LNCaP clone FGC (cell line): ENCODE results near the gene DCAF8L2.
"Not testable (repeated sequence)": the region's sequence is repeated elsewhere in the genome, so short reads cannot be mapped to it uniquely, and the experiment has no call there.

Experiments used
- DNase-seq: peaks from one replicate; pipeline ENCODE4 v3.0.0-alpha.2; 2011; ENCODE audit warnings: low read depth
- H3K4me3 ChIP-seq: 2 replicates; pipeline ENCODE4 v1.5.1; 2011; ENCODE audit warnings: mild to moderate bottlenecking, low read depth, low read length, control low read depth
- TF ChIP-seq, protein P1 (sequence below): IDR thresholded peaks from 2 replicates; pipeline ENCODE4 v1.5.1; 2012; ENCODE audit warnings: mild to moderate bottlenecking; ENCODE audit not compliant: control insufficient read depth, insufficient read depth; ENCODE audit errors: extremely low read depth

The DCAF8L2 gene

GRCh38 chrX:27746516-27746915 lies 156.4 kb downstream of the DCAF8L2 start:
- TF ChIP-seq, protein P1, sequence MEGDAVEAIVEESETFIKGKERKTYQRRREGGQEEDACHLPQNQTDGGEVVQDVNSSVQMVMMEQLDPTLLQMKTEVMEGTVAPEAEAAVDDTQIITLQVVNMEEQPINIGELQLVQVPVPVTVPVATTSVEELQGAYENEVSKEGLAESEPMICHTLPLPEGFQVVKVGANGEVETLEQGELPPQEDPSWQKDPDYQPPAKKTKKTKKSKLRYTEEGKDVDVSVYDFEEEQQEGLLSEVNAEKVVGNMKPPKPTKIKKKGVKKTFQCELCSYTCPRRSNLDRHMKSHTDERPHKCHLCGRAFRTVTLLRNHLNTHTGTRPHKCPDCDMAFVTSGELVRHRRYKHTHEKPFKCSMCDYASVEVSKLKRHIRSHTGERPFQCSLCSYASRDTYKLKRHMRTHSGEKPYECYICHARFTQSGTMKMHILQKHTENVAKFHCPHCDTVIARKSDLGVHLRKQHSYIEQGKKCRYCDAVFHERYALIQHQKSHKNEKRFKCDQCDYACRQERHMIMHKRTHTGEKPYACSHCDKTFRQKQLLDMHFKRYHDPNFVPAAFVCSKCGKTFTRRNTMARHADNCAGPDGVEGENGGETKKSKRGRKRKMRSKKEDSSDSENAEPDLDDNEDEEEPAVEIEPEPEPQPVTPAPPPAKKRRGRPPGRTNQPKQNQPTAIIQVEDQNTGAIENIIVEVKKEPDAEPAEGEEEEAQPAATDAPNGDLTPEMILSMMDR, result no peak
- H3K4me3 ChIP-seq, result no peak overlapping the region
- no peak for DNase-seq

DNA sequence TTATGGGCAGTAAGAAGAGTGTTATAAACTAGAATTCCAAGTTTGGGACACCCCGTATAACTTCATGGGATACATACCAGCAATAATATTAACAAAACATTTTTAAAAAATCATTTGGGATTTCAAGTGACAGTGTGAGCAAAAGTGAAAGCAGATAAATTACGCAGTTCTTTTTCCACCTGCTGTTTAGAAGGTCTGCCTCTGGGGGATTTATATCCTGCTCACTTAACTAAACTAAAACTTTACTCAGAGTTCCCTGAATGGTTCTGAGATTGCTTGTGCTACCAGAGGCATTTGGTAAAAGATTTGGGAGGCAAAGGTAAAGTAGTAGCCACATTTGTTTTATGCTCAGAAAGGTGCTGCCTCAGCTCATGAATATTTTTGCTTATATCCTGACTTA lies 160.2 kb downstream of the DCAF8L2 start:
- not testable (repeated sequence) for DNase-seq, H3K4me3 ChIP-seq

DNA sequence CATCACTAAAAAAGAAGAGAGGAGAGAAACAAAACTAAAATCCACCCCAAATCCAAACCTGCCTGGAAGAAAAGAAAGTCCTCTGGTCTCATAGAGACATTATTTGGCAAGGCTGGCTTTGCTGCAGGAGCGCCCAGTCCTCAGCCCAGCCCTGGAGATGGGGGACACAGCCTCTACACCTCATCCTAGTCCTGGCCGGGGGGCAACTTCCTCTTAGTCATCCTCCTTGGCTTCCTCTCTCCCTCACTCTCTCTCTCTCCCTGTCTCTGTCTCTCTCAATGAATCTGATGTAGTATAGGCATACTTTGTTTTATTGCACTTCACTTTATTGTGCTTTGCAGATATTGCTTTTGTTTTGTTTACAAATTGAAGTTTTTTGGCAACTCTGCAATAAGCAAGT lies 161.8 kb downstream of the DCAF8L2 start:
- H3K4me3 ChIP-seq, result no peak overlapping the region
- TF ChIP-seq, protein P1, result no peak
- DNase-seq, result no peak

DNA sequence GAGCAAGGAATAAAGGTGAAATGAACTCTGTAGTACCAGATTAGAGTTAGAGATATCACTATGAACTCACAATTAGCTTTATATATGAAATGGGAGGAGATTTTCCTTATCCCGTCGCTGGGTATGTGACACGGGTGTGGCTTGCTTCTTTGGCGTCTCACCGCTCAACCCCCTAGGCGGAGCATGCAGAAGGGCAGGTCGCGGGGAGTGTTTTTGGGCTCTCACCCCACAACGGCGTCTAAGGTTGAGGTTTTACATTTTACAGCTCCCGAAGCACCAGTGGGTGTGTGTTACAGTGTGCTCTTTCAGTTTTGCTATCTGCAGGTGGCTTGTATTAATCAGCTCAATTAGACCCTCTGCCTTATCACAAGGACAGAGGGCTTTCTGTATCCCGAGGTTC lies 175.6 kb downstream of the DCAF8L2 start:
- H3K4me3 ChIP-seq, result no peak overlapping the region
- TF ChIP-seq, protein P1, result no peak
- no peak for DNase-seq

DNA sequence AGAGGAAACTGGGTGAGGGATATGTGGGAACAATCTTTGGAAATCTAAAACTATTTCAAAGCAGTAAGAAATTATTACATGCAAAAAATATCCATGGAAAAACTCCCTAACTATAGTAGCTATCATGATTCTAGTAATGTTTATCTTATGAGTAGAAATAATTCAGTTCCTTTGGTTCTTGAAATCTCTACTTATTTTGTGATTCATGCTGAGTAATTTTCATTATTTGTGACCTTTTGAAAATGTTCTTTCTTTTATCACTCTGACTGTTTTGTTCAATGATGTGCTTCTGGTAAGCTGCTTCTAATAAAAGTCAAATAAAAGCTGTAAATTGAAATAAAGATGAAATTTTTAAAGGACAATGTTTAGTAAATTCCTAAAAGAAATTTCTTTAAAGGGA lies 177.2 kb downstream of the DCAF8L2 start:
- DNase-seq, result no peak
- H3K4me3 ChIP-seq, result no peak overlapping the region
- TF ChIP-seq, protein P1, result no peak

DNA sequence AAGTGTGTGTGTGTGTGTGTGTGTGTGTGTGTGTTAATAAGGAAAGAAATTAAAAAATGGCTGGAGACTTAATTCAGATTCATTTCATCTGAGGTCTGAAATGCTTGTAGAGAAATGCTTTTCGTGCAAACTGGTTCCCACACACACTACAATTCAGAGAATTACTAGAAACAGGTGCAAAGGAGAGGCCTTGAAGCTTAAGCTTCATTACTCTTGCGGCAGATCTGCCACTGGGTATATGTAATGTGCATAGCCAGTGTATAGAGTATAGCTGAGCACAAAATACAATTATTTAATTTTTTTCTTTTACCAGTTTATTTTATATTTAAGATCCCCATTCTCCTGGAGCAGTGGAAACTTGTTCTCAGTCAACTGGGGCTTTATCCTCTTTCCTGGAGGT lies 185.8 kb downstream of the DCAF8L2 start:
- no peak for DNase-seq
- TF ChIP-seq, protein P1, result no peak
- no peak overlapping the region for H3K4me3 ChIP-seq

- TF ChIP-seq, protein P1, result no peak
- no peak for DNase-seq
- H3K4me3 ChIP-seq, result no peak overlapping the region
Observed at GRCh38 chrX:27796640-27797257, 206.6 kb downstream of the DCAF8L2 start.
